ENCODE data around the gene TMBIM1.

The TMBIM1 gene

DNA sequence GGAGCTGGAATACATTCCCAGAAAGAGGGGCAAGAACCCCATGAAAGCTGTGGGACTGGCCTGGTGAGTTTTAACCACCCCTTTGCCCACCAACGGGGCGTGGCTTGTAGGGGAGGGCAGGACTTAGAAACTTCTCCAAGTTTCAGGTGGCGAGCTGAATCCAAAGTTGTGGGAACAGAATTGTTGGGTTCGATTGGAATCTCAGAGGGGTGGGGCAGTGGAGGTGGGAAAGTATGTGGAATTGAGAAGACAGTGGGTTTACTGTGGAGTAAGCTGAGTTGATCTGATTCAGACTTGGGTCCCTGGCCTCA lies 20.9 kb downstream of the TMBIM1 start:
- no peak for DNase-seq

GRCh38 chr2:218270721-218271486 lies 21.4 kb downstream of the TMBIM1 start:
- DNase-seq = no peak

DNA sequence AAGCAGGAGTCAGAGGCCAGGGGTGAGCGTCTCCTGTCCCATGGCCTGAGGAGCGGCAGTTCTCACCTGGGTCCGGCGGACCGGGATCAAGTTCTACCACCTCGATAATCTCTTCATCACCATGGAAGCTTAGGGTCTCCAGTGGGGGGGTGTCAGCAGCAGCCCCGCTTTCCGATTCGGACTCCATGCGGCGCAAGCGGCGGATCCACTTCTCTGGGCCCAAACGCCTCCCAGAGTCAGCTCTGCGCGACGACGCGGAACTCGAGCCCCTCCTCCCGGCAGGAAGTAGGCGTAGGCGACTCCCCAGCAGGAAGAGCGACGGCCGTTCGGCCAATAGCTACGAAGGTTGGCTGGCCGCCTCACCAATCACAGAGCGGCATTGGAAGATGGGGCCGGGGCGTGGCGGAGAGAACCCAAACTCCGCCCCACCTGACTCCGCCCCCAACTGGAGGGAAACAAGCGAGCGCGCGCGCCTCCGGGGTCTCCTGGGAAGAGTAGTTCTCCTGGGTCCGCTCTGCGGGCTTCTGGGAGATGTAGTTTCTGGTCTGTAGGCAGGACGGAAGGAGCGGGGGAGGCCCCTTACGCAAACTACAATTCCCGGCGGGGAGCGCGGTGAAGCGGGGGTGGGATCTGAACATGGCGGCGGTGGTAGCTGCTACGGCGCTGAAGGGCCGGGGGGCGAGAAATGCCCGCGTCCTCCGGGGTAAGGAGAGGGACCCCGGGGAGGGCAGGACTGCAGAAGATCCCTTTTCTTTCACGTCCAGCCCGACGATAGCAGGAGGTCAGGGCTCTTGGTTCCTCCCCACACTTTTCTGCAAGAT lies 22.2 kb downstream of the TMBIM1 start, which contains the start of the genes AAMP and PNKD:
TSS of gene AAMP (minus strand) at position 238 of the 821 bp plus-strand sequence. CDS start at position 187, 51 bp downstream.
TSS of gene PNKD (plus strand) at position 620 of the 821 bp plus-strand sequence. CDS start at position 637, 17 bp downstream.
- peak; percentile 91 for DNase-seq

GRCh38 chr2:218267259-218267658 lies 25.0 kb downstream of the TMBIM1 start:
- no peak for DNase-seq

DNA sequence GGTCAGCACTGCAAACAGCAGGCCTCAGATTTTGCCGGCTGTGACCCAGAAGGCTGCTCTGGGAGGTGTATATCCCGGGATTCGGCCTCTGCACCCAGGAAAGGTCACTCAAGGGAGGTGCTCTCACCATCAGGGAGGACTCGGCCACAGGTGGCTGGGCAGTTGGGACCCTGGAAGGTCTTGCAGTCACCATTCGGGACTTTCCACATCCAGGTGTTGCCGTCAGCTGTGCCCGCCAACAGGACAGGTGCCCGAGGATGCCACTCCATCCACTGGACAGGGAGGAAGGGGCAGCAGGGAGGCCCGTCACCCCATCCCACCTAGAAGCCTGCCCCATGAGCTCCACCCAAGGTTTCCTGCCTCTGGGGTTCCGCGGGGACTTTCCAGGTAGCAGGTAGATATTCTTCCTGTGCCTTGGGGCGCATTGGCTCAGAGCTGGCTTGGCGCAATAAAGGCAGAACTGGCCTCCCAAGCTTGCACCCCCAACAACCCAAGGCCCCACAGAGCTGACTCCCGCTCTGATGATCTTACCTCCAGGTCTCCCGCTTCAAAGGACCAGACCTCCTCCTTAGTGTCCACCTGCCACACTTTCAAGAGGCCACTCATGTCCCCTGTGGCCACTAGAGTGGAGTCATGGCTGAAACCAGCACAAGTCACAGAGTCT lies 25.9 kb downstream of the TMBIM1 start:
- no peak for DNase-seq

DNA sequence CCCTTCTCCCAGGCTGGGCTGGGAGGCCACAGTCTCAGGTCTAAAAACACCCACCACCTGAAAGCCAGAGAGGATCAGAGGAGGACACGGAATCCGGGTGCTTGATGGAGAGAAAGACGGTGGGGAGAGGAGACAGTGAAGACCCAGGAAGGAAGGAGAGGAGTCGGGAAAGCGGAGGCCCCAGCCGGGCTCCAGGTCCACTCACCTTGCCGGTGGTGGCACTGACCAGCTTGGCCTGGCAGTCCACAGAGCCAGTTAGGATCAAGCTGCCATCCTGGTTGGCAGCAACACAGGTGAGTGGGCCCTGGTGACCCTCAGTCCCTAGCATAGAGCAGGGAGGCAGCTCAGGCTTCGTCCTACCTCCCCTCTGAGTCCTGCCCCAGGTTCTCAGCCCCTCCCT lies 26.7 kb downstream of the TMBIM1 start:
- DNase-seq = no peak

DNA sequence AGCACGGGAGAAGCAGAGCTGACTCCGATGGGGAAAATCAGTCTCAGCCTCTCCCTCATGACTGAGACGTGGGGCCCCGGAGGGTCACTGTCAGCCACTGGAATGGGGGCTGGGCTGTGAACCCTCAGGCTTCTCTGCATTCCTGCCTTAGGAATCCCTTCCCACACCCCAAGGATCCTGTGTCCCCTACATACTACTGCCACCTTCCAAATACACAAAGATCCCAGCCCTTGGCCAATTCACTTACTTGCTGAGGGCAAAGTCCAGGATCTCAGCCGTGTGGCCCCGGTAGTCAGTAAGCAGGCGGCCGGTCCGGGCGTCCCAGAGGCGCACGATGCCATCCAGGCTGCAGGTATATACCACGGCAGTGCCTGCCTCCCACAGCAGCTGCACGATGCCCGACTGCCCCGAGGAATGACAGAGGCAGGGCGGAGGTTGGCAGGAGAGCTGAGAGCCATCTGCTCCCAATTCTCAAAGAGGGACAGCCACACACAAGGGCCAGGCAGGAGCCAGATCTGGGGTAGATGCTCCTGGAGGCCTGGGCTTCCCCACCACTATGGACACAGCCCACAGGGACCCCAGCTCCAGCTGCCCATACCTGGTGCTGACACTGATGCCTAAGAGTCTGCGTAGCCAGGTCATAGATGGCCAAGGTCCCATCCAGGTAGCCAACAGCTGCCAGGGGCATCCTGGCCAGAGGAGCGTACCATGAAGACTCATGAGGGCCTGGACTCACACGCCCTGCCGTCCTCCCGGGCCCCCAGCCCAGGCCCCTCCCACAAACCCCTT lies 27.3 kb downstream of the TMBIM1 start:
- DNase-seq = no peak

- no peak for DNase-seq
Observed at GRCh38 chr2:218263817-218264641, 28.3 kb downstream of the TMBIM1 start.

DNA sequence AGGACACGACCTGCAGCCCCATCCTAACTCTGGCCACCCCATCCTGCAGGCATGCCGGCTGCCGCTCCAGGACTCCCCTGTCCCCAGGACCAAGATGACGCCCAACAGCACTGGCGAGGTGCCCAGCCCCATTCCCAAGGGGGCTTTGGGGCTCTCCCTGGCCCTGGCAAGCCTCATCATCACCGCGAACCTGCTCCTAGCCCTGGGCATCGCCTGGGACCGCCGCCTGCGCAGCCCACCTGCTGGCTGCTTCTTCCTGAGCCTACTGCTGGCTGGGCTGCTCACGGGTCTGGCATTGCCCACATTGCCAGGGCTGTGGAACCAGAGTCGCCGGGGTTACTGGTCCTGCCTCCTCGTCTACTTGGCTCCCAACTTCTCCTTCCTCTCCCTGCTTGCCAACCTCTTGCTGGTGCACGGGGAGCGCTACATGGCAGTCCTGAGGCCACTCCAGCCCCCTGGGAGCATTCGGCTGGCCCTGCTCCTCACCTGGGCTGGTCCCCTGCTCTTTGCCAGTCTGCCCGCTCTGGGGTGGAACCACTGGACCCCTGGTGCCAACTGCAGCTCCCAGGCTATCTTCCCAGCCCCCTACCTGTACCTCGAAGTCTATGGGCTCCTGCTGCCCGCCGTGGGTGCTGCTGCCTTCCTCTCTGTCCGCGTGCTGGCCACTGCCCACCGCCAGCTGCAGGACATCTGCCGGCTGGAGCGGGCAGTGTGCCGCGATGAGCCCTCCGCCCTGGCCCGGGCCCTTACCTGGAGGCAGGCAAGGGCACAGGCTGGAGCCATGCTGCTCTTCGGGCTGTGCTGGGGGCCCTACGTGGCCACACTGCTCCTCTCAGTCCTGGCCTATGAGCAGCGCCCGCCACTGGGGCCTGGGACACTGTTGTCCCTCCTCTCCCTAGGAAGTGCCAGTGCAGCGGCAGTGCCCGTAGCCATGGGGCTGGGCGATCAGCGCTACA lies 29.4 kb downstream of the TMBIM1 start:
- no peak for DNase-seq

GRCh38 chr2:218262237-218262600 lies 30.1 kb downstream of the TMBIM1 start:
- DNase-seq = no peak

DNA sequence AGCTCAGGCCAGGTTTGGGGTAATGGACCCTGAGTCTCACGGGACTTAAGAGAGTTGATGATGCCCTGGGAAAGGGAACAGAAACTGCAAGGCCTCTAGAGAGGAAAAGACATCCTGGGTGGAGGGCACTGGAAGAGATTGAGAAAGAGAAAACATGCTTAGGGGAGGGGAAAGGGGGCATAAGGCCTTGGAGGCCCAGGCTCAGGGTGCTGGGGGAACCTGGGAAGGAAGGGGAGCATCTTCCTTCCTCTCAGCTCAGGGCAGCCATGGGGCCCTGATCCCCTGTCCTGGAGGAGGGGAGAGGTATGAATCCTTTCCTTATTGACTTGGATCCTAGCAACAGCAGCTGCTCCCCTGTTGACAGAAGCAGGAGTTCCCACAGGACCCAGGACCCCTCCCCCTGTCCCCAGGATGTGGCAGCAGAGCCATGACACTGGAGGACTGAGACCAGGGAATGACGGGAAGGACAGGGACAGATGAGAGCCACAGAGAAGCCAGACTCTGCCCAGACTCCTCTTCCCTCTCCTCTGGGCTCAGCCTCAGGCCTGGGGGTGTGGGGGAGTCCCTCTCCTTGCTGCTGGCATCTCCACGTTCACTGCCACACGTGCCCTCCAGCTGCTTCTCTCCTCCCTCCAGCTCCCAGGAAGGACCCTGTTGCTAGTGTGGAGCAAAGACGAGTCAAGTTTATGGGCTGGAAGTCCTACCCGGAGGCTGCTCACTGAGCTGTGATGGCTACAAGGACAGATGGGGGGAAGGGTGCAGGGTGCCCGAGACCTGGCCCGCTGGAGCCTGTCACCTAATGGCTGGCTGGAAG lies 30.7 kb downstream of the TMBIM1 start:
- DNase-seq = no peak

DNA sequence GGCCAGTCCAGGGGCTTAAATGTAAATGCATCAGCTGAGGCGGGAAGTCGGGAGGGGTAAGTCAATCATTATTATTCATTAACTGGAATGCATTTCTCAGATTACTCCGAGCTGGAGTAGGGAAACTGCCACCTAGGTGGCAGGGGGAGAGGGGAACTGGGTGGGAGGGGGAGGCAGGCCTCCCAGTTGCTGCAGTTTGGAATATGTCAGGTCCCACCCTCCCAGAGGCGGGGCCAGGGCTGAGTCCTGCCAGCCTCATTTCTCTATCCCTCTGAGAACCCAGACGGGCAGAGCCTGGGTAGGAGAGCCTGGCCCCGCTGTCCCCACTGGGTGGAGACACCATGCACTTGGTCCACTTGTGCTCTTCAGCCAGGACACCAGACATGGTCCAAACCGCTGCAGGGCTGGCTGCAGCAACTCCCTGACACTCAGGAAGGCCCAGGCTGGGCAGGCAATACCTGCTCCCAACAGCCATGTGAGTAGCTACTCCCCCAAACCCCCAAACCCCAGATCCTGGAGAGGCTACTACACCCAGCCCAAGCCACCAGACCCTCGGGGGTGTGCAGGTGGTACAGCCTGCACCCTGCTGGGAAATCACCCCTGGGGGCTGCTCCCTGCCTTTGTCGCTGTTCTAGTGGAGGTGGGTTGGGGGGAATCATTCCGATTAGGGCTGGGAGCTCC lies 31.4 kb downstream of the TMBIM1 start, which contains the start of gene GPBAR1:
TSS of gene GPBAR1 (plus strand) at position 274 of the 681 bp plus-strand sequence. CDS start 1,710 bp downstream, outside the sequence.
- no peak for DNase-seq

DNA sequence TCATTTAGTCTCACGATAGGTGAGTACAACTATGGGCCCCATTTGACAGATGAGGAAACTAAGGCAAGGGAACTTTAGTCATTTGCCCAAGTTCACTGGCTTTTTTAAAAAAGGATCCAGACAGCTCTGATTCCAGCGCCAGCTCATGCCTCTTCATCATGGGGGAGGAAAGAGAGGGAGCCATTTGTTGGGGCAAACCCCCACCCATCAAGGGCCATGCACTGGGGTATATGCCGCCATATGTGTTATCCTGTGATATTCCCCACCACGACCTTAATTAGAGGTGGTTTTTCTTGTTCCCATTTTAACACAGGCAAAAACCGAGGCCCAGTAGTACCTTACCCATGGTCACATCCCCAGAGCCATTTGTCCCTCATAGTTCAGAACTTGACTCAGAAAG lies 32.1 kb downstream of the TMBIM1 start:
- no peak for DNase-seq

- no peak for DNase-seq
Observed at GRCh38 chr2:218259099-218259961, 33.0 kb downstream of the TMBIM1 start.

- DNase-seq = no peak
Observed at GRCh38 chr2:218257390-218257981, 34.8 kb downstream of the TMBIM1 start.

DNA sequence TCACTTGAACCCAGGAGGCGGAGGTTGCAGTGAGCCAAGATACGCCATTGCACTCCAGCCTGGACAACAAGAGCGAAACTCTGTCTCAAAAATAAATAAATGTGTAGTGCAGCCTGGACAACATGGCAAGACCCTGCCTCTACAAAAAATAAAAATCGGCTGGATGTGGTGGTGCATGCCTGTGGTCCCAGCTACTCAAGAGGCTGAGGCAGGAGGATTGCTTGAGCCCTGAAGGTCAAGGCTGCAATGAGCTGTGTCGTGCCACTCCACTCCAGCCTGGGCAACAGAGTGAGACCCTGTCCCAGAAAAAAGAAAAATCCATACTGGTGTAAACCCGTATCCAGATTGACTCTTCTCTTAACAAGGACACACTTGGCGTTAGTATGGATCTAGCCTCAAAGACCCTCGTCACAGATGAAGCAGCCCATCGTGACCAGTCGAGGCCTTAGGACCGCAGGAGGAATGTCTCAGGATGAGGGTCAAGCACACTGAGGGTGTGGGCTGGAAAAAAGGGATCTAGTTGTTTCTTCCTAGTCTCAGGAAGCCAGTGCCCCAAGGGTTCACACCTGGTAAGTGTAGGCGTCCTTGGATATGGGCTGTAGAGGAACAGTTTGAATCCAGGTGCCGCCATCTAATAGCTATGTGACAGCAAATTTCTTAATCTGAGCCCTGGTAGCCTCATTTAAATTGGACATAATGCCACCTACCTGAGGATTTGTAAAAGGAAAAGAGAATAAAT lies 35.5 kb downstream of the TMBIM1 start:
- DNase-seq = no peak

DNA sequence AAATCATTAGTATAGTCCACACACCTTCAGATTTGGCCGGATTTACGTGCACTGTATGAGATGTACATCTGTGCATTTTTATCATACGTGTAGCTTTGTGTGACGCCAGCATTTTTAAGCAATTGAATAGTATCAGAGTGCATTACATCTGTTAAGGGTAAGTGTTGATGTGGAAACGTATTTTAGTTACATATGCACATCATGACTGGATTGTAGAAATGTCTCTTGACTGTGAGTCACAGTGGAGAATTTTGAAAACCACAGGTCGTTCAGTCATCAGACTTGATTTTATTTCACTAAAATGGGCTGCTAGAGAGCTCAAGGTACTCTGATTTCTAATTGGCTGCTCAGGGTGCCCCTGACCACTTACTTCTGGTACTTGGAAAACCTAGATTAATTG lies 36.9 kb downstream of the TMBIM1 start:
- no peak for DNase-seq
